Fibroblast of the aortic adventitia (primary cell): ENCODE results near the gene DNAJC16. TPM values are rescaled to one million over a fixed set of nuclear protein-coding genes. Genes with fewer than 3 reads are reported as not detected.

ENCODE experiments used
- DNase-seq: peaks from one replicate; pipeline ENCODE4 v3.0.0-alpha.2; 2010; ENCODE audit warnings: low read depth
- H3K4me3 ChIP-seq: 2 replicates; pipeline ENCODE4 v1.5.1; 2011; ENCODE audit warnings: low read depth, mild to moderate bottlenecking, control low read depth, low read length, moderate library complexity
- total RNA-seq: library from RNA; depleted of rRNA; stranded (reverse); fragments of >200 nt; gene quantifications from 2 replicates; pipeline ENCODE4 v1.2.3, GENCODE V29; 2012; ENCODE audit warnings: low replicate concordance
- TF ChIP-seq, protein P1 (sequence below): IDR thresholded peaks from 2 replicates; pipeline ENCODE4 v1.5.1; 2011; ENCODE audit warnings: mild to moderate bottlenecking, low read length, control low read depth, inconsistent platforms; ENCODE audit not compliant: insufficient read depth

Gene DNAJC16
- total RNA-seq, 1 donor: 20.0 TPM

DNA sequence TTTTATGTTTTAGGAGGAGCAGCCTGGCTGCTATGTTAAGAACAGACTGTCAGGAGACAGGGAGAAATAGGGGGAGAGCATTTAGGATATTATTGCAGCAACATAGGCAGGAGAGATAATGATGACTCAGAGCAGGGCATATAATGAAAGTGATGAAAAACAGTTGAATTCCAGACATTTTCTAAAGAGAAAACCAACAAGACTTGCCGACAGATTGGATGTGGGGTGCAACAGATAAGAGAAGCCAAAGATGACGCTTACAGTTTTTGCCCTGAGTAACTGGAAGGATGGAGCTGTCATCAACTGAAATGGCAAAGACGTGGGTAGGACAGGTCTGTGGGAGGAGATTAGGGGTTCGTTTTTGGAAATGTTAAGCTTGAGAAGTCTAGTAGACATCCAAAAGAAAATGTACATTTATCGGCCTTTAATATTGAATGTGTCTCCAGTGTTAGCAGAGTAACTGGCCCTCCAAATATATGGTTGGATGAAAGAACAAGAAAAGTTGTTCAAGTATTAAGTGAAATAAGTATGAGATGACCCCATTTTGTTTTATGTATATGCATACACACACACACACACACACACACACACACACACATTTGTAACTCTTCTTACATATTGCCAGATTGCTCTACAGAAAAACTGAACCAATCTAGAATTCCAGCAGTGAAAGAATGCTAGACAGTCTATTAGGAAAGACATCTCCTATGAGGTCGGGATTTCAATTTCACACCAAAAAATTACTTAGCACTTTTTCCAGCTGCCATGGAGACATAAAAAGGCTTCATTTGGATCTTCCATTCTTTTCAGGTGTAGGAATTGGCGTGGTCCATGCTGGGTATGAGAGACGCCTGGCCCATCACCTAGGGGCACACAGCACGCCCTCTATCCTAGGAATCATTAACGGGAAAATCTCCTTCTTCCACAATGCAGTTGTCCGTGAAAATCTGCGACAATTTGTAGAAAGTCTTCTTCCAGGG lies 17.2 kb downstream of the DNAJC16 start:
- no peak overlapping the region for H3K4me3 ChIP-seq
- peak; percentile 89 for DNase-seq
- TF ChIP-seq, protein P1, sequence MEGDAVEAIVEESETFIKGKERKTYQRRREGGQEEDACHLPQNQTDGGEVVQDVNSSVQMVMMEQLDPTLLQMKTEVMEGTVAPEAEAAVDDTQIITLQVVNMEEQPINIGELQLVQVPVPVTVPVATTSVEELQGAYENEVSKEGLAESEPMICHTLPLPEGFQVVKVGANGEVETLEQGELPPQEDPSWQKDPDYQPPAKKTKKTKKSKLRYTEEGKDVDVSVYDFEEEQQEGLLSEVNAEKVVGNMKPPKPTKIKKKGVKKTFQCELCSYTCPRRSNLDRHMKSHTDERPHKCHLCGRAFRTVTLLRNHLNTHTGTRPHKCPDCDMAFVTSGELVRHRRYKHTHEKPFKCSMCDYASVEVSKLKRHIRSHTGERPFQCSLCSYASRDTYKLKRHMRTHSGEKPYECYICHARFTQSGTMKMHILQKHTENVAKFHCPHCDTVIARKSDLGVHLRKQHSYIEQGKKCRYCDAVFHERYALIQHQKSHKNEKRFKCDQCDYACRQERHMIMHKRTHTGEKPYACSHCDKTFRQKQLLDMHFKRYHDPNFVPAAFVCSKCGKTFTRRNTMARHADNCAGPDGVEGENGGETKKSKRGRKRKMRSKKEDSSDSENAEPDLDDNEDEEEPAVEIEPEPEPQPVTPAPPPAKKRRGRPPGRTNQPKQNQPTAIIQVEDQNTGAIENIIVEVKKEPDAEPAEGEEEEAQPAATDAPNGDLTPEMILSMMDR: no peak

GRCh38 chr1:15546641-15547040 lies 20.0 kb downstream of the DNAJC16 start:
- DNase-seq: no peak
- TF ChIP-seq, protein P1: no peak
- no peak overlapping the region for H3K4me3 ChIP-seq

- no peak overlapping the region for H3K4me3 ChIP-seq
- no peak for DNase-seq
- TF ChIP-seq, protein P1: no peak
Observed at GRCh38 chr1:15550573-15550972, 23.9 kb downstream of the DNAJC16 start.

DNA sequence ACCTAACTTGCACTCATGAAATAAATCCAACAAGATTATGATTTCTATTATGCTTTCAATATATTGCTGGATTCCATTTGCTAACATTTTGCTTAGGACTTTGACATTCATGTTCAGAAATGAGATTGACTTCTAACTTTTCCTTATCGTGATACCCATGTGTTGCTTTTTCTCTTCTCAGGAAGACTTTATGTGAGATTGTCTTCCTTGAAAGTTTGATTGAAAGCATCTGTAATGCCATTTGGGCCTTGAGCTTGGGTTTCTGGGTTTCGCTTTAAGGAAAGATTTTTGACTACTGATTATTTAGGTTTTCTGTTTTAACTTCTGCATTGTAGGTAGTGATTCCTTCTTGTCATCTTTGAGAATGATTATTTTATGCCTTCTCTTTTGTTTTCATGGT lies 30.4 kb downstream of the DNAJC16 start:
- H3K4me3 ChIP-seq: no peak overlapping the region
- DNase-seq: no peak
- TF ChIP-seq, protein P1: no peak

DNA sequence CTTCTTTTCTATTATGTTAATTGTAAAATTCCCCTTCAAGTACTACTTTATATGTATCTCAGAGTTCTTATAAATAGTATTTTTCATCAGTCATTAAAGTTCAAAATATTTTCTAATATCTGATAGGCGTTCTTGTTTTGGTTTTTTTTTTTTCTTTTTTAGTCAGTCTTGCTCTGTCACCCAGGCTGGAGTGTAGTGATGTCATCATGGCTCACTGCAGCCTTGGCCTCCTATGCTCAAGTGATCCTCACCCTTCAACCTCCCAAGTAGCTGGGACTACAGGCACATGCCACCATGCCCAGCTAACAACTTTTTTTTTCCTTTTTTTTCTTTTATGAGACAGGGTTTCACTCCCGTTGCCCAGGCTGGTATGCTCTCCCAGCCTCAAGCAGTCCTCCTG lies 30.9 kb downstream of the DNAJC16 start:
- TF ChIP-seq, protein P1: no peak
- no peak overlapping the region for H3K4me3 ChIP-seq
- DNase-seq: no peak

DNA sequence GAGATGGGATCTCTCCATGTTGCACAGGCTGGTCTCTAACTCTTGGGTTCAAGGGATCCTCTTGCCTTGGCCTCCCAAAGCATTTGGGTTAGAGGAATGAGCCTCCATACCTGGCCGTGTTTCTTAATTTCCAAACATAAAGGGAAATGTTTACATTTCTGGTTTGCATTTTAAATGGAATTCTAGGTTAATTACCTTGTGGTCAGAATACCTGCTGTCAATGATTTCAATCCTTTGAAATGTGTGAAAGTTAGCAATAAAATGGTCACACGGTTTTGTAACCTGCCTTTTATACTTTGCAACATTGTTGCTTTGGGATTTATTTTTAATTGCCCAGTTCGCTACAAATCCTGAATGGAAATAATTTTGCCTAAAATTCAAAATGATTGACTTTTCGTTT lies 31.9 kb downstream of the DNAJC16 start:
- no peak for DNase-seq
- H3K4me3 ChIP-seq: no peak overlapping the region
- TF ChIP-seq, protein P1: no peak
